Coronary artery (tissue), 2 donors: ENCODE results near the gene SDK2.

Source experiments
- DNase-seq: peaks from one replicate; pipeline ENCODE4 v3.0.0-alpha.2; 2017; ENCODE audit warnings: low spot score
- H3K27ac ChIP-seq, 2 donors: fragments of 200-600 bp; sonication (generic); one replicate each; pipeline ENCODE4 v1.5.1; 2016 to 2019
- H3K4me3 ChIP-seq: fragments of 200-600 bp; sonication (generic); 2 replicates; pipeline ENCODE4 v1.5.1; 2016; ENCODE audit warnings: mild to moderate bottlenecking, moderate library complexity
- CTCF ChIP-seq: fragments of 200-600 bp; sonication (generic); IDR thresholded peaks from one replicate; pipeline ENCODE4 v1.5.1; 2019; ENCODE audit warnings: antibody characterized with exemption

Gene SDK2

GRCh38 chr17:73591296-73592078 lies 52.8 kb downstream of the SDK2 start:
- DNase-seq = no peak
- Histone ChIP-seq H3K27ac (no peak overlapping the region), H3K4me3 (no peak overlapping the region)
- no peak for TF ChIP-seq CTCF

GRCh38 chr17:73589363-73589980 lies 54.8 kb downstream of the SDK2 start:
- H3K27ac ChIP-seq = no peak overlapping the region
- TF ChIP-seq CTCF = no peak
- H3K4me3 ChIP-seq = no peak overlapping the region
- DNase-seq = no peak

GRCh38 chr17:73588891-73589290 lies 55.4 kb downstream of the SDK2 start:
- no peak for TF ChIP-seq CTCF
- H3K27ac ChIP-seq = no peak overlapping the region

GRCh38 chr17:73588301-73588846 lies 55.9 kb downstream of the SDK2 start:
- DNase-seq = no peak
- Histone ChIP-seq H3K27ac (no peak overlapping the region), H3K4me3 (no peak overlapping the region)
- TF ChIP-seq CTCF = no peak

More at GRCh38 chr17:73588891-73589290, 55.4 kb downstream of the SDK2 start:
- DNase-seq = no peak
- H3K4me3 ChIP-seq = no peak overlapping the region

- TF ChIP-seq CTCF = no peak
- Histone ChIP-seq H3K27ac (no peak overlapping the region), H3K4me3 (no peak overlapping the region)
- no peak for DNase-seq
Measured at GRCh38 chr17:73586921-73587602, 57.2 kb downstream of the SDK2 start.

- no peak for DNase-seq
- no peak for TF ChIP-seq CTCF
- H3K27ac ChIP-seq = no peak overlapping the region
- no peak overlapping the region for H3K4me3 ChIP-seq
Measured at GRCh38 chr17:73586275-73586832, 57.9 kb downstream of the SDK2 start.
